ELF-1 (cell line): ENCODE data around the gene PKN1.

Experiments used
- DNase-seq: peaks from one replicate; pipeline ENCODE4 v3.0.0-alpha.2; 2016; ENCODE audit warnings: low read depth, low spot score

PKN1 gene

DNA sequence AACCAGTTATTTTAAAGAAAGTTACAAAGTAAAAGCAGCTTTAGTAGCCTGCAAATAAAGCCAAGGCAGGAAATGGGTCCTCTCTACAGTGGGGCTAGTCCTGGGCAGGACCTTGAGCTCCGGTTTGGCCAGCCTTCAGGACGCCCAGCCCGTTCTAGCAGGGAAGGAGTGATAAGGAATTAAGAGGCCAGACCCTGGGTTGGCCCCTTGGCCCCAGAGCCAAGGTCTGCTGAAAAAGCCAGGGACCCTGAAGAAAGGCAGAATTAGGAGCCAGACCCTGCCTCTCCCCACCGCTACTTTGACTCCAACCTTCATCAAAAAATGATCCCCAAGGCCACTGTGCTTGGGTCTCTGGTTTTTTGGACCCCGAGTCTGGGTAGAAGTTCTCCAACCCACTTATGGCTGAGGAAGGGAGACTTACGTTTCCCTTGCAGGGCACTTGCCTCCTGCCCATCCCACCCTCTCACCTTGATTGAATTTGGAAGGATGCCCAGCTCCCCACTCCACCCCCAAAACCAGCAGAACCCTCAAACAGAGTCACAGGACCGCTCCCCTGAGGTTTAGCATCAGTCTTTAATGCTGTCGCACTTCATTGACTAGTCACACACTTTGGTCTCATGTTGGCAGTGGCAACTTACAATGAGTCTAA lies 81.2 kb downstream of the PKN1 start:
- no peak for DNase-seq

DNA sequence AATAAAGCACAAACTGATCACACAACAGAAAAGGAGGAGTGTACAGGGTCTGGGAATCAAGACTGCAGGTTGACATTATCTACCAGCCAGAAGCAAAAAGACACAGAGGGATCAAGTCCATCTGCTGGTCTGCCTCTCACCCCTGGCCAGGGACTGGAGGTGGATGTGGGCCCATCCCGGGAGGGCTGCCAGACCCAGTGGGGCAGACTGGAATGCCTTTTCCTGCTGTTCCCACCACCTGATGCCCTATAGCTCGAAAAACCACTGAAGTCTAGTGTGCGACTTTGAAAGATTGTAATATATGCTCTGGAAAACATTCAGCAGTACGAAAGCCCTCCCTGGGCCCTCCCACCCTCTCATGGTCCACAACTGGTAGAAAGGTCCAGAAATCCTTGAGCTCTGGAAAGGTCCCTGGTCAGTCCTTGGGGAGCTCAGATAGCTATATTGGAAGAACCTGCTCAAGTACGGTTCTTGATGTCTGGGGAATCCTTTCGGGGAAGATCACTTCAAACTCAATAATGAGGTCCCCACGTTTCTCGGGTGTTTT lies 82.5 kb downstream of the PKN1 start:
- no peak for DNase-seq

DNA sequence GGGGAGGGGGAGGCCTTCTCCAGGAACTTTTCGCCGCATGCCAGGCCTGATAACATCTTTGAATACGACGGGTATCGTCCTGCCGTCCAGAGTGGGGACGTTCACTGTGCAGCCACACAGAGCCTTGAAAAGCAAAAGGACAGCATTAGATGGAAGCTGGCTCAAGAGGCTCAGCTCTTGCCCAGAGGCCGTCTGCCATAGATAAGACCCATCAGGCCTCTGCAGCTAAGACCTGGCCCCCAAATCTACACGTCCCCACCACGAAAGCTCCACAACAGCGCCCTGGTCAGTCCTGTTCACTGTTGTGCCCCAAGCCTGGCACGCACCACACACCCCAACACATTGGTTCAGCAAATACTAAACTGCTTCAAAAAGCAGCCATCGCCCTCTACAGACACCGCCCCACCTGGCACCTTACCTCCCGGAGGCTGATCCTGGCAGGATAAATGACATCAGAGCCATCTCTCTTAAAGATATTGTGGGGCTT lies 83.0 kb downstream of the PKN1 start:
- DNase-seq = no peak

DNA sequence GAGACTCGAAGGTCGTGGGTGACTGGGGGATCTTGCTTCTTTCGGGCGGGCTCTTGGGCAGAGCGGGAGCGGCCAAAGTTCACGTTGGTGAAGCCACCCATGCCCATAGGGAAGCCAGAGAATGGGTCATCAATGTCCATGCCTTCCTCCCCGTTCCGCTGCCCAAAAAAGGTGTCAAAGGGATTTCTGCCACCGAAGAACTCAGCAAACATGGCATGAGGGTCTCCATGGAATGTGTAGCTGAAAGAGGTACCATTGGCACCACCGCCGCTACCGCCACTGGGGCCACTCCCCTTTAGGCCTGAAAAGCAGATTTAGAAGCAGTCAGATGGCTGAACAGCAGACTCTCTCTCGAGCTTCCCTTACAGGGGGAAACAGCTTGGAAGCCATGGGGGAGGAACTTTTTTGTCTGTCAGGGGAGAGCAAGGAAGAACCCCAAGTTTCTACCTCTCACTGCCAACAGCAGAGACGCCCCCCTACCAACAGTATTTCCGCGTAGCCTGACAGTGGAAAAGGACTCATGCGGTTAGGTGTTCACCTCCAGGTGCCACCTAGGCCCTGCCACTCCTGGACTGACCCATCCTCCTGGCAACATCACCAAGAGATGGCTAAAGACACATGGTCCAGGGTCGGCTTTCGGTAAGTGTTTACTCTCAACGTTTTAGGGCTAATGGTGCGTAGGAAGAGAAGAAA lies 83.8 kb downstream of the PKN1 start:
- no peak for DNase-seq

DNA sequence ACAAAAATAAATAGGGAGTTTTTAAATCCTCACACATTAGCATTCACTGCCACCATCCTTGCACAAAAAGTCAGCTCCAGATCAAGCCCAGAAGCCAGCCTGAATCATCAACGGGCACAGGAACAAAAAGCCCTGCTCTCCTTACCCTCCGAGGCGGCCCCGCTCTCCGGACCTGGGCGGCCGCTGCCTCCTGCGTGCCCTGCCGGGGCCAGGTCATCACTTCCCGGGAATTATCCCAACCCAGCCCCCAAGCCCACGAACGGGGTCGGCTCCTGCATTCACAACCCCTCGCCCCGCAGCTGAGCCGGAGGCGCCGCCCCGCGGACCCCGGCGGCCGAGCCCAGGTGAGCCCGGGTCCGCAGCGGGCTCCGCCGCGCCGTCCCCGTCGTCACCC lies 84.3 kb downstream of the PKN1 start:
- DNase-seq = no peak

DNA sequence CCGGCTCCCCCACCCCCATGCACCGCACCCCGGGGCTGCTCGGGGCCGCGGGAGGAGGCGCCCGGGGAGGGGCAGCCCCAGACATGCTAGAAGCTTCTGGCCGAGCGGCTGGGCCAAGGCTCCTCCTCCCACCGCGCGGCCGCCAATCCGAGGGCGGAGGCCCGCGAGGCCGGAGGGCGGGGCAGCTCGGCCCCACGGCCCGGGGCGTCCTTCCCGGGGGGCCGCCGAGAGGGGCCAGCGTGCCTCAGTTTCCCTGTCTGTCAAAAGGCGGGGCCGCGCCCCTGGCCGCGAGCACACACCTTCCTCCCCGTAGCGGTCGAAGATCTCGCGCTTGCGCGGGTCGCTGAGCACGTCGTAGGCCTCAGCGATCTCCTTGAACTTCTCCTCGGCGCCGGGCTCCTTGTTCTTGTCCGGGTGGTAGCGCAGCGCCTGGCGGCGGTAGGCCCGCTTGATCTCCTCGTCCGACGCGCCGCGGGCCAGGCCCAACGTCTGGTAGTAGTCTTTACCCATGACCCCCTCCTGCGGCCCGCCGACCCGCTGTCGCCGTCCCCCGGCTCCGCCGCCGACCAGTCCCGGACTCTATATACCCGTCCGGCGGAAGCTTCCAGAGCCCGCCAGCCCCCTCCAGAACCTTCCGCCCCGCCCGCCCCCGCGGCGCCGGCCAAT lies 84.9 kb downstream of the PKN1 start, which contains the start of gene DNAJB1:
Gene DNAJB1 (minus strand): TSS at position 558 of the 666 bp plus-strand sequence. CDS start 48 bp downstream, at position 510.
- no peak for DNase-seq

DNA sequence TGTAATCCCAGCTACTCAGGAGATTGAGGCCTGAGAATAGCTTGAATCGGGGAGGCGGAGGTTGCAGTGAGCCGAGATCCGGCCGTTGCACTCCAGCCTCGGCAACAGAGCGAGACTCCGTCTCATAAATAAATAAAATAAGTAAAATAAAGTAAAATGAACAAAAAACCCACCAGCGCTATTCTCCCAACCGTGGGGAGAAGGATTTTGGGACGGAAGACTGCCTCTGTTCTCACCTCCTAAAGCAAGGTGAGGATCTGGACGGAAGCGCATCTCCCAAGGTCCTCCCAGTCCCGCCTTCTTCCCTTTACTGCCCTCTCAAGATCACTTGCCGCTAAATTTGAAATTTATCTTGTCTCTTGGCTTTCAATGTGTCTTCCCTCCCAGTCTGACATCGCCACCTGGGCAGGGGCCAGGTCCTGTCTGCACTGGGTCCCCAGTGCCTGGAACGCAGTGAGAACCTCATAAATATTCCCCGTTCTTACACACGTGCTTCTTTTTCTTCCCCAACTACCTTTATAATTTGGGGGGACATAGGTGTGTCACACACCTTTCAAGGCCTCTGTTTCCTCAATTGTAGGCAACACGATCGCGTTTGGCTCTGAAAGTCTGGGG lies 86.2 kb downstream of the PKN1 start:
- no peak for DNase-seq

DNA sequence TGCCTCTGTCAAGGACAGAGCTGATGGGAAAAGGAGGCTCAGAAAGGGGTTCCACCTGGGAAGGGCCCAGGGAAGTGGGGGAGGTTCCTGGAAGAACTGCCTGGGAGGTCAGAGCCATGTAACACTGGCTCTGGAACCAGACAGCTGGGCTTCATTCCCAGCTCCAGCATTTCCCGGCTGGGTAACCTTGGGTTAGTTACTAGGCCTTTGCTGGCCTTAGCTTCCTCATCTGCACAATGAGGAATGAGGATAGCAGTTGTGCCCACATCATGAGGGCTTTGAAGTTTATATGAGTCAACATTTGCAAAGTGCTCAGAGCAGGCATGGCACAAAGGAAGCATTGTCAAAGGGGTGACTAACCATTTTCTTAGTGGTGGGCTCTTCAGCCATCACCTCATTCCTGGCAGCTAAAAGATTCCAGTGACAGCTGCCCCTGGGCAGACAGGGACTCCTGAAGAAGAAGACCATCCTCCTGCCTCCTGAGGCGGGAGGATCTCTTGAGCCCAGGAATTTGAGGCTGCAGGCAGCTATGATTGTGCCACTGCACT lies 86.8 kb downstream of the PKN1 start:
- peak; percentile 36 for DNase-seq

DNA sequence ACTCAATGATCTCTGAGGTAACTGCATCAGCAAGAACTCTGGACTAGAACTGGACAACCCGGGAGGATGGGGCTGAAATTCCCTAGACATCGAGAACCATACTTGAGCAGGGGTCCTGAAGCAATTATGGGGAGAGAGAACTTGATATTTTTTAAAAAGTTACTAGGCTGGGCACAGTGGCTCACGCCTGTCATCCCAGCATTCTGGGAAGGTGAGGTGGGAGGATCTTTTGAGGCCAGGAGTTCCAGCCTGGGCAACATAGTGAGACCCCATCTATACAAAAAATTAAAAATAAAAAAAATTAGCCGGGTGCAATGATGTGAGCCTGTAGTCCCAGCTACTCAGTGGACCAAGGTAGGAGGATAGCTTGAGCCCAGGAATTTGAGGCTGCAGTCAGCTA lies 87.4 kb downstream of the PKN1 start:
- DNase-seq = no peak
